ENCODE data around the gene FANCC. TPM values are rescaled to one million over a fixed set of nuclear protein-coding genes. Genes with fewer than 3 reads are reported as not detected.

The FANCC gene, protein sequence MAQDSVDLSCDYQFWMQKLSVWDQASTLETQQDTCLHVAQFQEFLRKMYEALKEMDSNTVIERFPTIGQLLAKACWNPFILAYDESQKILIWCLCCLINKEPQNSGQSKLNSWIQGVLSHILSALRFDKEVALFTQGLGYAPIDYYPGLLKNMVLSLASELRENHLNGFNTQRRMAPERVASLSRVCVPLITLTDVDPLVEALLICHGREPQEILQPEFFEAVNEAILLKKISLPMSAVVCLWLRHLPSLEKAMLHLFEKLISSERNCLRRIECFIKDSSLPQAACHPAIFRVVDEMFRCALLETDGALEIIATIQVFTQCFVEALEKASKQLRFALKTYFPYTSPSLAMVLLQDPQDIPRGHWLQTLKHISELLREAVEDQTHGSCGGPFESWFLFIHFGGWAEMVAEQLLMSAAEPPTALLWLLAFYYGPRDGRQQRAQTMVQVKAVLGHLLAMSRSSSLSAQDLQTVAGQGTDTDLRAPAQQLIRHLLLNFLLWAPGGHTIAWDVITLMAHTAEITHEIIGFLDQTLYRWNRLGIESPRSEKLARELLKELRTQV
- 4.8 TPM for polyA plus RNA-seq (2013, experiment 1 of 2)
- polyA plus RNA-seq (2013, experiment 2 of 2): 4.6 TPM

DNA sequence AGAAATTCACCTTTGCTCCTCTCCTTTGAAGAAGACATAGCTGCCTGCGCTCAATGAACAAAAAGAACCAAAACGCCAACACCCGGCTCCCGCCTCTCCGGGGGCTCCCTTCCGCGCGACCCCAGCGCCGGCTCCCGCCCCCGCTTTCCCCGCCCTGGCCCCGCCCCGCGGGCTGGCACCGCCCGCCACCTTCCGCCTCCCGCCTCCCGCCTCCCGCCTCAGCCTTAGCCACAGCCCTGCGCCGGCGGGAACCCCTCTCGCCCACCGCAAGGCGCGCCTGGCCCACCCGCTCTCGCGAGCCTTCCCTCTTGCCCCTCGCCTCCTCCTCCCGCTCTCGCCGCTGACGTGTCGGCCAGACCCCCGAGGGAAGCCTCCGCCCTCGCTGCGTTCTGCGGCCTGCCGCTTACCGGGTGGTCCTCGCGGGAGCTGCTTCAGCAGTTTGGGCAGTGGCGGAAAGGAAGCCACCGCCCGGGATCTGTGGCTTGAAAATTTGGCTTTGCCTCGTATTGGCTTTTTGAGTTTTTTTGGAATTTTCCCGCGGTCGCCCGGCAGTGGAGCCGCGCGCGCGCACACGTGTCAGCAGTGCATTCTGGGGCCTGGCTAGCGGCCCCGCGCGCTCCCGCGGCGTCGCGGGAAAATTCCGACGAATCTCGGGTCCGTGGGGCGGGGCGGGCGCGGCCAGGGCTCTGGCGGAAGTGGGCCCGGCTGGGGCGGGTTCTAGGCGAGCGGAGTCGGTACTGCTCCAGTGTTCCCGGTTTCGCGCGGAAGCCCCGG is at the start of gene FANCC:
FANCC (minus strand) TSS at position 591 of the 774 bp plus-strand sequence. CDS start 68,418 bp downstream, outside the sequence.
- peak; percentile 95 for DNase-seq
- H3K14ac ChIP-seq (ENCODE audit: low read length in 2 of 2): peak within 1 kb of the TSS in 1 of 2 experiments; percentile 97
- peak within 1 kb of the TSS; percentile 88 for H2BK120ac ChIP-seq (ENCODE audit: low read depth, low read length)
- peak within 1 kb of the TSS; percentile 5 for H2BK15ac ChIP-seq (ENCODE audit: low read depth, poor library complexity, severe bottlenecking)
- H3K4ac ChIP-seq (ENCODE audit: low read depth in 1 of 2, low read length in 2 of 2): peak within 1 kb of the TSS; percentile 84 to 87
- peak within 1 kb of the TSS; percentile 74 for H4K8ac ChIP-seq (ENCODE audit: low read length)
- H2BK12ac ChIP-seq (ENCODE audit: low read length in 2 of 2): peak within 1 kb of the TSS; percentile 20 to 27
- peaks cover 1% of the 10 kb centered on the region for H3K4me1 ChIP-seq (ENCODE audit: control insufficient read depth, insufficient read depth, low read depth, low read length)
- peak within 1 kb of the TSS; percentile 92 to 95 for H3K18ac ChIP-seq (ENCODE audit: low read depth in 1 of 2, low read length in 2 of 2)
- H3K27ac ChIP-seq (ENCODE audit: low read length, poor library complexity, severe bottlenecking): peak within 1 kb of the TSS; percentile 96
- peak within 1 kb of the TSS; percentile 96 for H3K9ac ChIP-seq (ENCODE audit: low read length)
- no peak within 1 kb of the TSS for H3K23ac ChIP-seq (ENCODE audit: low read length in 2 of 2)
- H3K4me3 ChIP-seq (ENCODE audit: insufficient read depth in 1 of 2, low read depth in 1 of 2, low read length in 2 of 2): peak within 1 kb of the TSS; percentile 74 to 92
- H3K4me2 ChIP-seq (ENCODE audit: low read length, poor library complexity, severe bottlenecking): peak within 1 kb of the TSS; percentile 55
- H3K79me1 ChIP-seq (replicated peaks; ENCODE audit: low read length, poor library complexity, severe bottlenecking): peaks cover 11% of the 10 kb centered on the region
- peak within 1 kb of the TSS; percentile 79 for H2BK5ac ChIP-seq (ENCODE audit: low read depth, low read length, poor library complexity, severe bottlenecking)
- H4K91ac ChIP-seq (ENCODE audit: low read length): peak within 1 kb of the TSS; percentile 83
- under 1% methylated on average over 72 of the region's 89 CpGs for WGBS
- H2AK5ac ChIP-seq (ENCODE audit: low read length, severe bottlenecking): no peak within 1 kb of the TSS
- no peaks in the 10 kb centered on the region for H3K27me3 ChIP-seq (ENCODE audit: control insufficient read depth in 1 of 2, insufficient read depth in 1 of 2, low read length in 2 of 2)
- no peaks in the 10 kb centered on the region for H3K9me3 ChIP-seq (ENCODE audit: control insufficient read depth, low read length)
- H3K36me3 ChIP-seq (ENCODE audit: control insufficient read depth in 1 of 2, insufficient read depth in 2 of 2, low read depth in 1 of 2, low read length in 2 of 2): no peaks in the 10 kb centered on the region
- H2AFZ ChIP-seq (ENCODE audit: low read depth, low read length): peak within 1 kb of the TSS; percentile 39

DNA sequence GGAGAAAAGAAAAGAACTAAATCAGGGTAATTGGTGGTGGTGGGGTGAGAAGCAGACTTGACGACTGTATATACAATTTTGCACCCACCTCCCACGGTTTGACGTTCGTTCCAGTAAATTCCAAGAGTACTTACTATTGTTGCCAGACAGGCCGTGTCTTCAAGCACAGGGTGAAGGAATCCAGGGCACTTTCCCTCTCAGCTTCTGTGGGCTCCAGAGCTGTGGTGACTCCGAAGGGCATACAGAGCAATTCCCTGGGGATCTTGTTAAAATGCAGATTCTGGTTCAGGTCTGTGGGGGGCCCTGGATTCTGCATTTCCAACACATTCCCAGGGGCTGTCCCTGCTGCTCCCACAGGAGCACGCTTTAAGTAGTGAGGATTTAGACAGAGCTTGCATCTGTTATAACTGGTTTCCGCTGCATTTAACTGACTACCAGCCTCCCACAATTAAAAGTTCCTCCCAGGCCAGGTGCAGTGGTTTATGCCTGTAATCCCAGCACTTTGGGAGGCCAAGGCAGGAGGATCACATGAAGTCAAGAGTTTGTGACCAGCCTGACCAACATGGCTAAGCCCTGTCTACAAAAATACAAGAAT is 49.3 kb upstream of the FANCC start:
- H3K9ac ChIP-seq (ENCODE audit: low read length): no peak overlapping the region
- no peaks in the 10 kb centered on the region for H3K36me3 ChIP-seq (ENCODE audit: control insufficient read depth in 1 of 2, insufficient read depth in 2 of 2, low read depth in 1 of 2, low read length in 2 of 2)
- H4K91ac ChIP-seq (ENCODE audit: low read length): no peak overlapping the region
- H2AK5ac ChIP-seq (ENCODE audit: low read length, severe bottlenecking): no peak overlapping the region
- H2BK15ac ChIP-seq (ENCODE audit: low read depth, poor library complexity, severe bottlenecking): peak overlapping the region; percentile 63
- no peak overlapping the region for H2BK5ac ChIP-seq (ENCODE audit: low read depth, low read length, poor library complexity, severe bottlenecking)
- WGBS: 70% methylated on average over 8 of the region's 8 CpGs
- peaks cover 0 to 10% of the 10 kb centered on the region in 2 experiments for H3K27me3 ChIP-seq (ENCODE audit: control insufficient read depth in 1 of 2, insufficient read depth in 1 of 2, low read length in 2 of 2)
- H4K8ac ChIP-seq (ENCODE audit: low read length): no peak overlapping the region
- no peak for DNase-seq
- no peak overlapping the region for H3K4me2 ChIP-seq (ENCODE audit: low read length, poor library complexity, severe bottlenecking)
- no peak overlapping the region for H3K23ac ChIP-seq (ENCODE audit: low read length in 2 of 2)
- peaks cover 3% of the 10 kb centered on the region for H3K4me1 ChIP-seq (ENCODE audit: control insufficient read depth, insufficient read depth, low read depth, low read length)
- H3K79me1 ChIP-seq (replicated peaks; ENCODE audit: low read length, poor library complexity, severe bottlenecking): no peaks in the 10 kb centered on the region
- no peak overlapping the region for H2BK120ac ChIP-seq (ENCODE audit: low read depth, low read length)
- H3K4me3 ChIP-seq (ENCODE audit: insufficient read depth in 1 of 2, low read depth in 1 of 2, low read length in 2 of 2): no peak overlapping the region
- no peak overlapping the region for H3K14ac ChIP-seq (ENCODE audit: low read length in 2 of 2)
- no peak overlapping the region for H2AFZ ChIP-seq (ENCODE audit: low read depth, low read length)
- no peak overlapping the region for H3K4ac ChIP-seq (ENCODE audit: low read depth in 1 of 2, low read length in 2 of 2)
- H3K9me3 ChIP-seq (ENCODE audit: control insufficient read depth, low read length): no peaks in the 10 kb centered on the region
- H3K18ac ChIP-seq (ENCODE audit: low read depth in 1 of 2, low read length in 2 of 2): no peak overlapping the region
- H3K27ac ChIP-seq (ENCODE audit: low read length, poor library complexity, severe bottlenecking): no peak overlapping the region
- no peak overlapping the region for H2BK12ac ChIP-seq (ENCODE audit: low read length in 2 of 2)

DNA sequence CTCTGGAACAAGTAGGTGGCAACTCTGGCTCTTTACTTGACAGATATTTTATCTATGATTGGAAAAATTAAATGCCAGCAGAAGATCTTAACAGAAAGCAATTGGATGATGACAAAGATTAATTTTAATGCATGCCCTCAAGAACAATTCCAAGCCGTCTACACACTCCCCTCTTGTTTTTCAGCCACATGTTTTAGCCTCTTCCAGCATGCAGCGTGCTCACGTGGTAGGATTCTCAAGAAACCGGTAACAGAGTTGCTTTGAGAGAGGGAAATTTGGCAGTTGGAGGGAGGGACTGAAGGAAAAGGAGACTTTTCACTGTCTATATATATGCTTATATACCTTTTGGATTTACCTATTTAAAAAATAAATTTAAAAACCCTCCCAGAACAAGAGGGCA is 48.3 kb upstream of the FANCC start:
- no peak overlapping the region for H2BK12ac ChIP-seq (ENCODE audit: low read length in 2 of 2)
- no peaks in the 10 kb centered on the region for H3K9me3 ChIP-seq (ENCODE audit: control insufficient read depth, low read length)
- no peak overlapping the region for H3K23ac ChIP-seq (ENCODE audit: low read length in 2 of 2)
- H4K8ac ChIP-seq (ENCODE audit: low read length): no peak overlapping the region
- H3K27me3 ChIP-seq (ENCODE audit: control insufficient read depth in 1 of 2, insufficient read depth in 1 of 2, low read length in 2 of 2): peaks cover 0 to 19% of the 10 kb centered on the region in 2 experiments
- no peak overlapping the region for H2AFZ ChIP-seq (ENCODE audit: low read depth, low read length)
- H3K4me2 ChIP-seq (ENCODE audit: low read length, poor library complexity, severe bottlenecking): no peak overlapping the region
- H2BK120ac ChIP-seq (ENCODE audit: low read depth, low read length): no peak overlapping the region
- no peak overlapping the region for H3K4me3 ChIP-seq (ENCODE audit: insufficient read depth in 1 of 2, low read depth in 1 of 2, low read length in 2 of 2)
- H3K14ac ChIP-seq (ENCODE audit: low read length in 2 of 2): no peak overlapping the region
- H3K4ac ChIP-seq (ENCODE audit: low read depth in 1 of 2, low read length in 2 of 2): no peak overlapping the region
- H3K36me3 ChIP-seq (ENCODE audit: control insufficient read depth in 1 of 2, insufficient read depth in 2 of 2, low read depth in 1 of 2, low read length in 2 of 2): no peaks in the 10 kb centered on the region
- H2AK5ac ChIP-seq (ENCODE audit: low read length, severe bottlenecking): no peak overlapping the region
- H3K79me1 ChIP-seq (replicated peaks; ENCODE audit: low read length, poor library complexity, severe bottlenecking): no peaks in the 10 kb centered on the region
- no peak overlapping the region for H3K18ac ChIP-seq (ENCODE audit: low read depth in 1 of 2, low read length in 2 of 2)
- WGBS: 90% methylated on average over 2 of the region's 4 CpGs
- no peak for DNase-seq
- no peak overlapping the region for H4K91ac ChIP-seq (ENCODE audit: low read length)
- peaks cover 5% of the 10 kb centered on the region for H3K4me1 ChIP-seq (ENCODE audit: control insufficient read depth, insufficient read depth, low read depth, low read length)
- no peak overlapping the region for H2BK15ac ChIP-seq (ENCODE audit: low read depth, poor library complexity, severe bottlenecking)
- H3K27ac ChIP-seq (ENCODE audit: low read length, poor library complexity, severe bottlenecking): no peak overlapping the region
- H3K9ac ChIP-seq (ENCODE audit: low read length): no peak overlapping the region
- H2BK5ac ChIP-seq (ENCODE audit: low read depth, low read length, poor library complexity, severe bottlenecking): no peak overlapping the region

All from mesenchymal stem cell (in vitro differentiated cells and primary cell).